HEK293T (cell line): ENCODE measurements around the gene CHDH.

Source experiments
- CTCF ChIA-PET: fragments of 350-600 bp; formaldehyde crosslinking; extraction: SDS; loops from one replicate; lab custom pipeline; 2021; ENCODE audit warnings: antibody characterized with exemption, inconsistent platforms; lab: Yijun Ruan, JAX
- POLR2A ChIA-PET: fragments of 350-600 bp; formaldehyde crosslinking; extraction: SDS; loops from one replicate; lab custom pipeline; 2020; ENCODE audit warnings: antibody characterized with exemption, inconsistent platforms; lab: Yijun Ruan, JAX
- DNase-seq: peaks from one replicate; pipeline ENCODE4 v3.0.0; 2012; ENCODE audit warnings: mixed read lengths; ENCODE audit errors: extremely low spot score
- ARNT ChIP-seq: fragments of 450-650 bp; IDR thresholded peaks from 2 replicates; pipeline ENCODE4 v1.6.1; 2017; ENCODE audit warnings: mild to moderate bottlenecking
- BHLHE40 ChIP-seq: fragments of 450-650 bp; IDR thresholded peaks from 2 replicates; pipeline ENCODE4 v1.6.1; 2016; ENCODE audit warnings: mild to moderate bottlenecking, moderate library complexity, borderline replicate concordance
- CTBP1 ChIP-seq: fragments of 450-650 bp; IDR thresholded peaks from 2 replicates; pipeline ENCODE4 v1.6.1; 2016; ENCODE audit warnings: borderline replicate concordance
- ELF4 ChIP-seq: fragments of 450-650 bp; IDR thresholded peaks from 2 replicates; pipeline ENCODE4 v1.6.1; 2017; ENCODE audit warnings: antibody characterized with exemption
- FOXA1 ChIP-seq: fragments of 450-650 bp; IDR thresholded peaks from 2 replicates; pipeline ENCODE4 v1.6.1; 2016; ENCODE audit warnings: mild to moderate bottlenecking
- FOXK2 ChIP-seq: fragments of 450-650 bp; IDR thresholded peaks from 2 replicates; pipeline ENCODE4 v1.6.1; 2016; ENCODE audit warnings: mild to moderate bottlenecking
- FOXM1 ChIP-seq: fragments of 450-650 bp; IDR thresholded peaks from 2 replicates; pipeline ENCODE4 v1.6.1; 2017; ENCODE audit warnings: mild to moderate bottlenecking, borderline replicate concordance
- HDGF ChIP-seq: fragments of 450-650 bp; IDR thresholded peaks from 2 replicates; pipeline ENCODE4 v1.6.1; 2017; ENCODE audit warnings: antibody characterized with exemption, borderline replicate concordance
- L3MBTL2 ChIP-seq: fragments of 450-650 bp; conservative IDR thresholded peaks from 2 replicates; pipeline ENCODE4 v1.6.1; 2016; ENCODE audit warnings: mild to moderate bottlenecking
- LEF1 ChIP-seq: fragments of 450-650 bp; IDR thresholded peaks from 2 replicates; pipeline ENCODE4 v1.6.1; 2017; ENCODE audit warnings: mild to moderate bottlenecking, borderline replicate concordance
- NFRKB ChIP-seq: fragments of 450-650 bp; IDR thresholded peaks from 2 replicates; pipeline ENCODE4 v1.6.1; 2016; ENCODE audit warnings: mild to moderate bottlenecking, moderate library complexity
- PKNOX1 ChIP-seq: fragments of 450-650 bp; IDR thresholded peaks from 2 replicates; pipeline ENCODE4 v1.6.1; 2016
- SP1 ChIP-seq: fragments of 450-650 bp; IDR thresholded peaks from 2 replicates; pipeline ENCODE4 v1.6.1; 2017
- SUZ12 ChIP-seq: fragments of 450-650 bp; IDR thresholded peaks from 2 replicates; pipeline ENCODE4 v1.6.1; 2016; ENCODE audit warnings: mild to moderate bottlenecking
- TARDBP ChIP-seq: fragments of 450-650 bp; IDR thresholded peaks from 2 replicates; pipeline ENCODE4 v1.6.1; 2016
- ZNF384 ChIP-seq: fragments of 450-650 bp; IDR thresholded peaks from 2 replicates; pipeline ENCODE4 v1.6.1; 2016

CHDH gene

GRCh38 chr3:53823026-53823955 lies 22.9 kb downstream of the CHDH start:
- ChIA-PET POLR2A (no interaction called here), CTCF (no interaction called here)
- TF ChIP-seq HDGF (no peak), ZNF384 (no peak), BHLHE40 (no peak), TARDBP (no peak), ARNT (no peak)
- no peak for DNase-seq

GRCh38 chr3:53822331-53822741 lies 23.9 kb downstream of the CHDH start:
- TF ChIP-seq FOXA1 (no peak), SUZ12 (no peak), NFRKB (no peak), ELF4 (no peak), HDGF (no peak), TARDBP (no peak), BHLHE40 (no peak)
- no peak for DNase-seq
- ChIA-PET POLR2A (no interaction called here), CTCF (no interaction called here)

GRCh38 chr3:53821631-53822121 lies 24.5 kb downstream of the CHDH start:
- no peak for DNase-seq
- no peak for TF ChIP-seq PKNOX1
- no peak for TF ChIP-seq SUZ12
- no peak for TF ChIP-seq NFRKB
- TF ChIP-seq FOXK2 = no peak
- TF ChIP-seq ARNT = no peak
- no peak for TF ChIP-seq BHLHE40
- no peak for TF ChIP-seq ELF4
- no peak for TF ChIP-seq SP1
- no peak for TF ChIP-seq HDGF
- no peak for TF ChIP-seq CTBP1
- TF ChIP-seq FOXA1 = no peak
- POLR2A ChIA-PET = no interaction called here
- CTCF ChIA-PET = no interaction called here

GRCh38 chr3:53820756-53821580 lies 25.3 kb downstream of the CHDH start:
- ChIA-PET CTCF (no interaction called here), POLR2A (no interaction called here)
- DNase-seq = no peak
- TF ChIP-seq FOXK2 = no peak
- TF ChIP-seq ZNF384 = no peak

- TF ChIP-seq NFRKB = no peak
- no peak for TF ChIP-seq FOXK2
- TF ChIP-seq TARDBP = no peak
- no peak for TF ChIP-seq PKNOX1
- TF ChIP-seq ZNF384 = no peak
- TF ChIP-seq ARNT = no peak
- no peak for TF ChIP-seq SUZ12
- TF ChIP-seq FOXA1 = no peak
- TF ChIP-seq HDGF = no peak
- no peak for TF ChIP-seq BHLHE40
- TF ChIP-seq SP1 = no peak
- TF ChIP-seq ELF4 = no peak
- TF ChIP-seq FOXM1 = no peak
- TF ChIP-seq L3MBTL2 = no peak
- TF ChIP-seq LEF1 = no peak
- no peak for DNase-seq
- ChIA-PET POLR2A (no interaction called here), CTCF (no interaction called here)
Observed at GRCh38 chr3:53820084-53820483, 26.1 kb downstream of the CHDH start.

GRCh38 chr3:53819163-53819868 lies 26.9 kb downstream of the CHDH start:
- POLR2A ChIA-PET = no interaction called here
- DNase-seq = no peak
- CTCF ChIA-PET = interaction anchor here (0.5 kb wide), 1 partner anchor 503 kb away, joined by 3 read pairs; no protein-coding TSS in a partner anchor
- no peak for TF ChIP-seq ELF4
- TF ChIP-seq TARDBP = no peak
- no peak for TF ChIP-seq SP1
- no peak for TF ChIP-seq FOXM1
- TF ChIP-seq SUZ12 = no peak
- TF ChIP-seq ZNF384 = no peak
- no peak for TF ChIP-seq ARNT
- TF ChIP-seq CTBP1 = no peak
- no peak for TF ChIP-seq BHLHE40
- no peak for TF ChIP-seq FOXK2
- no peak for TF ChIP-seq LEF1
- TF ChIP-seq NFRKB = no peak
- no peak for TF ChIP-seq PKNOX1
- TF ChIP-seq FOXA1 = no peak
- TF ChIP-seq L3MBTL2 = no peak
- TF ChIP-seq HDGF = no peak
